Femur (tissue), 1 donor: ENCODE data around the gene TBC1D1.
A peak's percentile ranks its signal among the peaks of the same experiment; 100 is the strongest.

Experiments
- DNase-seq: peaks from one replicate; pipeline ENCODE4 v3.0.0-alpha.2; 2017

Gene TBC1D1, protein sequence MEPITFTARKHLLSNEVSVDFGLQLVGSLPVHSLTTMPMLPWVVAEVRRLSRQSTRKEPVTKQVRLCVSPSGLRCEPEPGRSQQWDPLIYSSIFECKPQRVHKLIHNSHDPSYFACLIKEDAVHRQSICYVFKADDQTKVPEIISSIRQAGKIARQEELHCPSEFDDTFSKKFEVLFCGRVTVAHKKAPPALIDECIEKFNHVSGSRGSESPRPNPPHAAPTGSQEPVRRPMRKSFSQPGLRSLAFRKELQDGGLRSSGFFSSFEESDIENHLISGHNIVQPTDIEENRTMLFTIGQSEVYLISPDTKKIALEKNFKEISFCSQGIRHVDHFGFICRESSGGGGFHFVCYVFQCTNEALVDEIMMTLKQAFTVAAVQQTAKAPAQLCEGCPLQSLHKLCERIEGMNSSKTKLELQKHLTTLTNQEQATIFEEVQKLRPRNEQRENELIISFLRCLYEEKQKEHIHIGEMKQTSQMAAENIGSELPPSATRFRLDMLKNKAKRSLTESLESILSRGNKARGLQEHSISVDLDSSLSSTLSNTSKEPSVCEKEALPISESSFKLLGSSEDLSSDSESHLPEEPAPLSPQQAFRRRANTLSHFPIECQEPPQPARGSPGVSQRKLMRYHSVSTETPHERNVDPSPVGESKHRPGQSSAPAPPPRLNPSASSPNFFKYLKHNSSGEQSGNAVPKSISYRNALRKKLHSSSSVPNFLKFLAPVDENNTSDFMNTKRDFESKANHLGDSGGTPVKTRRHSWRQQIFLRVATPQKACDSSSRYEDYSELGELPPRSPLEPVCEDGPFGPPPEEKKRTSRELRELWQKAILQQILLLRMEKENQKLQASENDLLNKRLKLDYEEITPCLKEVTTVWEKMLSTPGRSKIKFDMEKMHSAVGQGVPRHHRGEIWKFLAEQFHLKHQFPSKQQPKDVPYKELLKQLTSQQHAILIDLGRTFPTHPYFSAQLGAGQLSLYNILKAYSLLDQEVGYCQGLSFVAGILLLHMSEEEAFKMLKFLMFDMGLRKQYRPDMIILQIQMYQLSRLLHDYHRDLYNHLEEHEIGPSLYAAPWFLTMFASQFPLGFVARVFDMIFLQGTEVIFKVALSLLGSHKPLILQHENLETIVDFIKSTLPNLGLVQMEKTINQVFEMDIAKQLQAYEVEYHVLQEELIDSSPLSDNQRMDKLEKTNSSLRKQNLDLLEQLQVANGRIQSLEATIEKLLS (N-terminal part only)

DNA sequence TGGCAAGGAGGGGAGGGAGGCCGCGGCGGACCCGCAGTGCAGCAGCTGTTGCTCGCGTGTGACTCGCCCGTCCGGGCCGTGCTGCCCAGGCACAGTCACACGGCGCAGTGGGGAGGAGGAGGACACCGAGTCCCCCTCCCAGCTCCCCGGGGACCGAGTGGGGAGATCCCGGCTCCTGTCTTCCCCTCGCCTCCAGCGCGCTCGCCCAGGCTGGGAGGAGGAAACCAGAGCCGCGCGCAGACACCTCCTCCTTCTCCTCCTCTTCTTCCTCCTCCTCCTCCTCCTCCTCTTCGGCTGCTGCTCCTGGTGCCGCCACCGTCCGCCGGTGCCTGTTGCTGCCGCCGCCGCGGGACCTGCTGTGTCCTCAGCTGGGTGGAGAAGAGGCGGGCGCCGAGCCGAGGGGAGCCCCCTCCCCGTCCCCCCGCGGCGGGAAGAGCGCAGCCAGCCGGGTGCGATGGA, at the start of gene TBC1D1:
TBC1D1 (plus strand) TSS at position 284 of the 459 bp plus-strand sequence. CDS start 11,012 bp downstream, outside the sequence.
- DNase-seq = peak; percentile 61

DNA sequence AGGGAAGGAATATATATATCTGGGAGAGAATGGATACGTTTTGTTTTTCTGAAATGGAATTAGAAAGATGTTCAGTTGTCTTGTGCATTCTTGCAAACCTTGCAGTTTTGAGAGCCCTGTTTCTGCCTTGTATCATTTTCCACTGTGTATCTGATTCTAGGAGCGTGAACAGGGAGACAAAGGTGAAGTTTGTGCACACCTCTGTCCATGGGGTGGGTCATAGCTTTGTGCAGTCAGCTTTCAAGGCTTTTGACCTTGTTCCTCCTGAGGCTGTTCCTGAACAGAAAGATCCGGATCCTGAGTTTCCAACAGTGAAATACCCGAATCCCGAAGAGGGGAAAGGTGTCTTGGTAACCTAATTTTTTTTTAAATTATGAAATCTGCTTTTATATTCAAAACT, 46.7 kb upstream of the TBC1D1 start:
- DNase-seq = no peak

DNA sequence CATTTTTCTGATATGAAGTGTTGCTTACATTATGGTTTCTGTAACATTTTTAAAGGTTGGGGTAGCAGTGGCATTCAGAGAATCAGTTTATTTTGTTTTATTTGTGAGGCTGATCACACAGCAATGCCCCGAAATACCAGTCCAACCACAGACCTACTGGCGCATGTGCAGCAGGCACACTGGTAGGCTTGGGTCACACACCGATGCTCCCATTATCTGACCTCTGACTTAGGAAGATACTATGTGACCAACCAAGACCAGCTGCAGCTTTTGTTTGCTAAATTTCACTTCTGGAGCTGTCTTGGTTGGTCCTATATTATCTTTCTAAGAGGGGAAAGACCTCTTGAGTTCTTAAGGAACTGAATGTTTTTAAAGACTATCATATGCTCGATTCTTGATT, 45.7 kb upstream of the TBC1D1 start:
- DNase-seq = no peak

DNA sequence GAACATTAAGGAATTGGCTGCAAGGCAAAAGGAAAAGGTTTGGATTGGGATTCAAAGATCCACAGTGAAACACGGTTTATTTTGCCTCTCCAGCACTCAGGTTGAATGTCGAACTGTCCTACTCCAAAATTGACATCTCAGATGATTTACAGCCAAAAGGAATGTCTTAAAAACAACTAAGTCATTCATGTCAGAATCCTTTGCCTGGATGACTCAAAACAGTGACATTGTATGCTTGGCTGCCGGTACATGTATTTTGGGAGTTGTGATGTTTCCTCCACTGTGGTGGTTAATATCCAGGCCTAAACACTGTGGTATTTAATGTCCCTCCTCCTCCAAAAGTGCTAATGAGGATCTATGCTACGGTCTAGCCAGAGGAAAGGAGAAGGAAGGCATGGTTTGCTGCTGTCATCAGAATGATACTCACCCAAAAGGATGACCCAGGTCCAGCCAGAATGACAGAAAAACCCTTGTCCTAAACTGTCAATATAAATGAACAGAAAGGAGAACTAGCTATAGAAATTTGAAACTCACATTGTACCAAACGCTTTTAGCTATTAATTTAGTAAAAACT, 43.5 kb upstream of the TBC1D1 start:
- no peak for DNase-seq

DNA sequence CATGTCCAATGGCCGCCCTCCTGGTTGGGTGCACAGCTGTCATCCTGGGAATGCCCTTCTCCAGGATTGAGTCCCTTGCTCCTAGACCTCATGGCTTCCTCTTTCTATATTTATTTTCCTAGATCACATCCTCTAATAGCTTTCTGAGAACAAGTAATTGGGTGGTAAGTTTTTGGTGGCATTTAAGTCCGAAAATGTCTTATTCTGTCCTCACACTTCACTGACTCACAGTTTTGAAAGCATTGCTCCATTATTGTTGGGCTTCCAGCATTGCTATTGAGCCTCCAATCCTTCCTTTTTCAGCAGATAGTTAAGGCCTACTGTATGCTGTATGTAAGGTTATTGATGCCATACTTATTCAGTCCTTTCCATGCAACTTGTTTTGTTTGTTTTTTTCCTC, 38.5 kb upstream of the TBC1D1 start:
- no peak for DNase-seq

DNA sequence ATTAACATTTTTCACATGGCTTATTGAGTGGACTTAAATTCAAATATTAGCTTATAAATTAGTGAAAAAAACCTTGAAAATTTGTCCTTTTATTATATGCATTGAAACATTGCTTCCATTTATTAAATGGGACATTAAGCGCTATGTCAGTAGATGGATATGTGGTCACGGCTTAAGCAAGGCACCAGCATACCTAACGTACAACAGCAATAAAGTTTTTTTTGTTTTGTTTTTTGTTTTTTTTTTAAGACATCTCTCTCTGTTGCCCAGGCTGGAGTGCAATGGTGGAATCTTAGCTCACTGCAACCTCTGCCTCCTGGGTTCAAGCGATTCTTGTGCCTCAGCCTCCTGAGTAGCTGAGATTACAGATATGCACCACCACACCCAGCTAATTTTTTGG, 32.8 kb upstream of the TBC1D1 start:
- DNase-seq = no peak

DNA sequence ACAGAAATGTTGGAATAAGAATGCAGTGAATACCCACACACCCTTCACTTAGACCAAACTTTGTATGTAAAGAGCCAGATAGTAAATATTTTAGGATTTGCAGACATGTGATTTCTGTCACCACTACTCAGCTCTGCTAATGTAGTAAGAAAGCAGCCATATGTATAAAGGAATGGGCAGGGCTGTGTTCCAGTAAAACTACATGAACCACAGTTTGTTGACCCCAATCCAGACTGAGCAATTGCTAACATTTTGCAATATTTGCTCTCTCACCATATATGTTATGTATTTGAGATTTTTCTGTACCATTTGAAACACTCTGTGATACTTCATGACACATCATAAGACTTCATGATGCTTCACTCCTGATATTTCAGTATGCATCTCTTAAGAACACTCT, 32.0 kb upstream of the TBC1D1 start:
- DNase-seq = no peak

DNA sequence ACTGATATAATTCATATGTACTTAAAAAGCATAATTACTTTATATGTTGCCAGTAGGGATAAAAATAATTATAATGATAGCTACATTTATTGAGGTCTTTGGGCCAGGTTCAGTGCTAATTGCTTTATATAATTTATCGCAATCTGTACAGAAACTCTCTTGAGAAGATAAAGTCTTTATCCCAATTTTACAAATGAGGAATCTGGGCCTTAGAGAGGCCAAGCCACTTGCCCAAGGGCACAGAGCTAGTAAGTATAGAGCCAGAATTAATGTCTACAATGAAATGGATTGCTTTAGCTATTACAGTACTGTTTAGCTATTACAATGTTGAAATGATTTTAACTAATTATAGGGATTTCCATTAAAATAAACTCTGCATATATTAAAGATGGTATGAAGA, 30.6 kb upstream of the TBC1D1 start:
- DNase-seq = no peak

DNA sequence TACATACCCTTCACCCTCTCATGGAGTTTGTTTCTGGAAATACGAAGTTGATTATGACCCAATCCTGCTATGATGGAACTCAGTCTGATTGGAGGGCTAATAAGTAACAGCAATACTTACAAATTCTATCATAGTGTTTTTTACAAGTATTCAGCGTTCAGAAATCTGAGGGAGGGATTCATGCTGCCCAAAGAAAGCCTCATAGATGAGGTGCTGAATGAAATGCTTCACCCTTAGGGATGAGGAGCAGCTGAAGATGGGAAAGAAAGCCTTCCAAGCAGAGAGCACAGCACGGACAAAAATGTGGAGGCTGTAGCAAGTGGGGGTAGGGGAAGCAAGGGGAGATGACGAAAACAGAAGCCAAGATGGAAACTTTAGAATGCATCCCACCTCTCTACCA, 27.9 kb upstream of the TBC1D1 start:
- no peak for DNase-seq

DNA sequence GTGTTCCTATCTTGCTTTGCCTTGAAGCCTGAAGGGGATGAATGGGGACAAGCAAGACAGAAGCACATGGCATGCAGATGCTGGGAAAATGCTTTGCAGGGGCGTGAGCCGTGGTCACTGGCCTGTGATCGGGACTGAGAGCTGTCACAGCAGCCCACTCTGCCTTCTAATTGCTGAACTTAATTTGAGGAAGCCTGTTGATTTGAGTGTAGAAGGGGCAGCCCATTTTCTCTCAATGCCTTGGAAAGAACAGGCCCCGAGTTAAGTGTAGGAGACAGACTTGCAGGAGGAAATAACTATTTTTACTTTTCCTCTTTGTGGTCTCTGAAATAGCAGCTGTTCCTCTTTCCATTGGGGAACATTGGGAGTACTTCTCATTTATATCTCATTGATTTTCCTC, 26.1 kb upstream of the TBC1D1 start:
- no peak for DNase-seq

DNA sequence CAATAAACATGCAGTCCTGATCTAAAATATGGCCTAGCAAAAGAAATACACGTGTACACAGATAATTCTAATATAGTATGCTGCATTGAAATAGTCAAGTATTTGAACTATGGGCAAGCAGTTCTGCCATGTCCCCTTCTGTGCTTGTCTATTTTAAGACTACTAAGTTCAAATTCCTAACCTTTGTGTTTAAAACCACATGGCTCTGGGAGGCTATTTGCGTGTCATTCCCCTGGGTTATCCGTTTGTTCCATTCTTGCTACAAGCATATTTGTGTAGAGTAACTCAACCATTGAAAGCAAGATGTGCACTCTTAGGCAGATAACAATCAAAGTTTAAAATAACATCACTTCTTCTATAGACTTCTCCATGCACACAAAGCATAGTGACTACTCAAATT, 25.4 kb upstream of the TBC1D1 start:
- DNase-seq = no peak

DNA sequence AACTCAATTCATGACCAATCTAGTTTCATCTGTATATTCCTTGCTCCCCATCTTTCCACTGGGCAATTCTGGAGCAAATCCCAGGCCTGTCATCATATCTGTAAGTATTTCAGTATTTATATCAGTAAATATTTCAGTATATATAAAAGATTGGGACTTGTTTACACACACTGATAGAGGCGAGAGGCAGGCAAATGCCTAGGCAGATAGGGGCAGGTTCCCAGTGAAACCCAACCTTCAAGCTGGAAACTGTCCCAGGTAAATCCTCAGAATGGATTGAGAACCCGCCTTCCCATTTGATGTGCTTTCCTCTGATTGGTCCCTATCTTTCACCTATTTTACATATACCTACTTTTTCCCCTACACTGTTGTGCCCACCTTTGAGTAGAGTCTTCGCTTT, 23.8 kb upstream of the TBC1D1 start:
- no peak for DNase-seq

DNA sequence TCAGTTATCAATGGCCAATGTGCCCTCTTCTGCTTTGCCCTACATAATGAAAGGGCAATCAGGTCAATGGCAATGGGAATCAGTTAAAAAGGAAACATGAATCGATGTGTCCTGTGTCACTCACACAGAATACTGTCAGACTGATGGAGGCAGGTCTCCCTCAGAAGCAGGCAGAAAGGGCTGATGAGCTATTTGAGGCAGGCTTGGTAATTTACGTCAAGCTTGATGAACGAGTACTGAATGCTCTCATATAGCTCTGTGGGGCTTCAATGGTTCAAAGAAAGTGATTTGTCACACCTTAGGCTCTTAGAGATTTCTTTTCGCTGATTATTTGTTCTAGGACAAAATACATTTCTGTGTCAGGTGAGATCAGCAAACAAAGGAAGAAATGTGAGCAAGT, 22.6 kb upstream of the TBC1D1 start:
- no peak for DNase-seq

DNA sequence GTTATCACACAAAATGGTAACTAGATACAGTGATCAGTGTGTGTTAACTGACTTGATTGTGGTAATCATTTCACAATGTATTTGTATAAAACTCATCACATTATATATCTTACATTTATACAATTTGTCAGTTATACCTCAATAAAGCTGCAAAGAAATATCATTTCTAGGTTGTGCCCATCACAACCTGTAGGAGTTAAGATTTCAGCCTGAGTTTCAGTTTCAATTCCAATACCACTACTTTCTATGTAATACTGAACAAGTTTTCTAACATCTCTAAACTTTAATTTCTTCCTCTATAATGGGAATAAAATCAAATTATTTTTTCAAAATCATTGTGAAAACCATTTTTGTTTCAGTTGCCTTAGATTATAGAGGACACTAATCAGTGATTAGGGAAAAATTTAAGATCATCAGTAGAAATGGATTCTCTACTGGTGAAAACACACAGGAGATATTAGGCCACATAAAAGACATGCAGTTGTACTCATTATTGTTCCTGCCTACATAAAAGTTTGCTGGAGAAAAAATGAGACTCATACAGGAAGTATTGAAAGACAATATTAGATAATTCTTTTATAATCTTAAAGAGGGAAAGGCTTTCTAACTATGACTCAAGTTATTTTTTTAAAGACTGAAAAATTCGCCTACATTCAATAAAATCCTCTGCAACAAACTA, 18.4 kb upstream of the TBC1D1 start:
- no peak for DNase-seq

DNA sequence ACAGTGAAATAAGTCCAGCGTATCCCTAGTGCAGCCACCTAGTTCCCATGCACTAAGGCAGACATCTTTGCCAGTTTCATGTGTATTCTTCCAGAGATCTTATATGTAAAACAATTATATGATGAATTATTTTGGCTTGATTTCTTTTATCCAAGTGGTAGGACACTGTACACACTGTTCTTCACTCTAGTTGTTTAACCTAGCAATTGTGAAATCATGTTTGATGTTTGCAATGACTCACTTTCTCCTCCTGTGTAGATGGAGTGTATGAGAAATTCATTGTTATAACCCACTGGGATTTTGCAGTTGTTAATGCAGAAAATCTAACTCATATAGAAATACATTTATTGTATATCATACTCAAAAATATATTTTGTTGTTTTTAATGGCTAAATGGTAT, 17.5 kb upstream of the TBC1D1 start:
- DNase-seq = no peak

DNA sequence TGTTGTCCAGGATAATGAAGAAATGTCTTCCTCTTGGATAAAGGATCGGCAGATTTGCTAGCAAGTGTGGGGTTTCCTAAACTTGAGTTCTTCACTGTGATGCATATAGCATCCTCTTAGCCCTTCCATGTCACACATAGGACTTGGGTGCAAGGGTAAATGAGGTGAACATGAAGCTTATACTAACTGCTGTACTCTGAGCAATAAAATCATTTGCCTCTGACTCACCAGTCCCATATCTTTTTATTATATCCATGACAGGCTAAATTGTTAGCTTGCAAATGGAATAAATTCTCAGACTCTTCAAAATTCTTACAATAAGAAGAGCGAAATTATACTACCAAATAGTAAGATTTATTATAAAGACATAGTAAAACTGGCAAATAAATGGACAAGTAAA, 14.7 kb upstream of the TBC1D1 start:
- no peak for DNase-seq

DNA sequence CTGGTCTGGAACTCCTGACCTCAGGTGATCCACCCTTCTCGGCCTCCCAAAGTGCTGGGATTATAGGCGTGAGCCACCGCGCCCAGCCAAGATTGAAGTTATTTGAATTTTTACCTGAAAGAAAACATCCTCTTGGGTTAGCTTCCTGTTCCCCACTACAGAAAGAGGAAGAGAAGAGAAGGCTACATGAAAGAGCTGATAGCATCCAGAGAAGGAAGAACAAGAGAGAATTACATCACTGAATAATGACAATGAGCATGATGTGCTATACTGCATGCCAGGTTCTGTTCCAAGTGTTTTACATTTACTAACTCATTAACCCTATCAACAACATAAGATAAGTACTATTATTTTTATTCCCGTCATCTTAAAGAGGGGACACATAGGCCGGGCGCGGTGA, 11.5 kb upstream of the TBC1D1 start:
- DNase-seq = no peak

DNA sequence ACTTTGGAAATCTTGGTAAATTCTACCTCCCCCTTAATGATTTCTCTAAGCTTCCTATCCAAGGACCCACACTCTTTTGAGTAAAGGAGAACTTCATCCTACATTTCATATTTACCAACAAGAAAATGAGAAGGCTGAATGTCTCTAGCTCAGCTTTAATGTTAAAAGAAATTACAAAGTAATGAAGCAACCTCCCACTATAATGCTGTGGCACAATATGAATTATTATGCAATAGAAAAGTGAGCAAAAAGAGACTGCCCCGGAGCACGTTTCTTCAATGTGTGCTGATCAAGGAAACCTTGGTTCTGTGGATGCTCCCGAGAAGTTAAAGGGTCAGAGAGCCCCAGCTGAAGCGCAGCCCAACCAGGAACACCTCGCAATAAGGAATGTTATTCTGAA, 9.1 kb upstream of the TBC1D1 start:
- no peak for DNase-seq

DNA sequence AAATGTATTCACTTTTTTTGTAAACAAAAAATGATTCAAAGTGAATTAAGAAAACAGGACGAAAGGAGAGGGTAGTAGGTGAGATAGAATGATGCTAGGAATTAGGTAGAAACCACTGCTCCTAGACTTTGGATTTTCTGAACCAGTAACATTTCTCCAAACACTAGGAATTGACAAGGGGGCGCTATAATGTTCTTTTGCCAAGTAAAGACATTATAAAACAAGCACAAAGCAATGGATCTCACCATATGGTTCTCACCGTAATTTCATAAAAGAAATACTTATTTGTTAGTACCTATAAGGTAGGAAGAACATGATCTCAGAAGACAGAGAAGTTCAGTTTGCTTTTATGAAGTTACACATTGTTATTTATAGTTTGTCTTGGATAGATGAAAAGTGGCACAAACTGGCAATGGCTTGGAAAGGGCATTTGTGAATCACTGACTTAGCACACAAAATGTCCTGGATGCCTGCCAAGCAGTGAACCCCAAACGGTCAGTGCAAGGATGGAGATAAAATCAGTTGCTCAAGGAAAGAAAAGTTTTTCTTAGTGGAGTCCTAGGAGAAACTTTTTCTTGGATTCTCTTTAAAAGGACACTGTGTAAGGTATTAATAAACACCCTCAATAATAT, 8.1 kb upstream of the TBC1D1 start:
- no peak for DNase-seq

DNA sequence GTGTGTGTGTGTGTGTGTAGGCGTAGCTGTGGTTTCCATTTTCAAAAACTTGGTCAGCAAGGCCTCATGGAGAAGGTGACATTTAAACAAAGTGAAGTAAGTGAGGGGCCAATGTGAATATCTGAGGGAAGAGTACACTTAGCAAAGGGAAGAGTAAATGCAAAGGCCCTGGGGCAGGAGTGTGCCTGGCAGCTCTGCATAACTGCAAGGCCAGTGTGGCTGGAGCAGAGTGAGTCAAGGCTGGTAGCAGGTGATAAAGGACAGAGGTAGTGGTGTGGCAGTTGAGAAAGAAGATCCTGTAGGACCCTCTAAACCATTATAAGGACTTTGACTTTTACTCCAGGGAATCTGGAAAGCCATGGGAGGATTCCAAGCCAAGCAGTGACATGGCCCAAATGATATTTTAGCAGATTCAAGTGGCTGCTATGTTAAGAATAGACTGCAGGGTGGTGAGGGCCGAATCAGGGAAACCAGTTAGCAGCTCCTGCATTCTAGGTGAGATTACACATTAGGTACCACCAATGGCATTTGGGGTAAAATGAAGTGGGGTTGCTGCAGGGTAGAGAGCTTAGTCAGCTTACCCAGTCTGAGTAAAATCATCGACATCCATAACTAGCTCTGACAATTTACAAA, 5.9 kb upstream of the TBC1D1 start:
- DNase-seq = no peak

DNA sequence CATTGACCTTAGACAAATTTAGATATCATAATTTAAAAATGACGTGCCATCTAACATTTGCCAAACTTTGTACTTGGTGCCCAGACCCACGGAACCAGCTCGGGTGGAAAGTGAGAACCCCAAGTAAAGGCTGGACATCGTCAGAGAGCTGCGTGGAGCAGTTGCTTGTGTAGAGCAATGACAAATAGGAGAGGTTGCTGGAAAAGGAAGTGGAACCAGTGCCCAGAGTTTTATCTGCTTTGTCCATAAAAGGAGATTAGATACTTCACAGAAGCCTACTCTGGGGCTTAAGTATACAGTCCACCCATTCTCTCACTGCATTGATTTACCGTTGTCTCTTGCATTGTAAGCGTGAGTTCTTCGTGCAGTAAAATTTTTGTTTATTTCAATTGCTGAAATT, 5.4 kb upstream of the TBC1D1 start:
- no peak for DNase-seq
